ENCODE data around the gene WNT6. TPM values are rescaled to one million over a fixed set of nuclear protein-coding genes. Genes with fewer than 3 reads are reported as not detected.

Gene WNT6
- total RNA-seq, 1 experiment from 2014 or later, result 1.4 TPM

GRCh38 chr2:218850796-218851195 is 8.8 kb upstream of the WNT6 start:
- BruUV-seq (replicated peaks), result no TSS peak
- Histone ChIP-seq H2AFZ (ENCODE audit: low read depth, low read length, poor library complexity, severe bottlenecking) (no peak overlapping the region), H3K36me3 (ENCODE audit: control insufficient read depth in 1 of 2, insufficient read depth in 2 of 2, low read length in 2 of 2) (no peaks in the 10 kb centered on the region), H3K4me2 (ENCODE audit: low read length) (no peak overlapping the region), H3K9me2 (ENCODE audit: insufficient read depth) (no peaks in the 10 kb centered on the region), H3K9me3 (ENCODE audit: control insufficient read depth in 1 of 2, insufficient read depth in 1 of 2, low read depth in 1 of 2, low read length in 2 of 2) (no peaks in the 10 kb centered on the region), H3K4me1 (ENCODE audit: control insufficient read depth in 1 of 2, insufficient read depth in 2 of 2, low read length in 2 of 2) (peaks cover 32 to 67% of the 10 kb centered on the region in 2 experiments), H4K20me1 (ENCODE audit: insufficient read depth) (no peaks in the 10 kb centered on the region), H3K4me3 (replicated peaks in 1 of 2; ENCODE audit: low read depth in 1 of 2, low read length in 2 of 2) (no peak overlapping the region), H3K27ac (ENCODE audit: low read depth, low read length) (no peak overlapping the region; the same call in 1 of the 2 replicates), H3K9ac (ENCODE audit: low read length) (no peak overlapping the region), H3K79me2 (ENCODE audit: insufficient read depth, low read length) (no peaks in the 10 kb centered on the region), H3K27me3 (ENCODE audit: insufficient read depth, low read length) (no peaks in the 10 kb centered on the region)
- ChIA-PET RAD21 (ENCODE audit: low non-redundant PET in 1 of 2, low total read pairs in 2 of 2, uncharacterized antibody in 2 of 2, unreplicated experiment in 2 of 2) (interaction anchor here in 1 of 2 experiments (0.6 kb wide), 1 partner anchor 269 kb away, joined by 3 read pairs; no protein-coding TSS in a partner anchor), CTCF (interaction anchor here (1.0 to 4.3 kb wide), 7 partner anchors 26 to 192 kb away, joined by 3 to 71 read pairs (median 4); partner anchors contain the start of genes BCS1L and ZNF142), POLR2A (interaction anchor here (1.1 kb wide), 1 partner anchor 47 kb away, joined by 3 read pairs; no protein-coding TSS in a partner anchor)
- DNase-seq (ENCODE audit: low read depth, low spot score), result no peak
- ATAC-seq, result no peak
- no peak for TF ChIP-seq RAD21 (IDR thresholded peaks at IDR 0.05; ENCODE audit: low read depth)
- no peak for TF ChIP-seq REST (IDR thresholded peaks at IDR 0.05; ENCODE audit: low read depth)
- TF ChIP-seq ELF1 (IDR thresholded peaks at IDR 0.05; ENCODE audit: borderline replicate concordance, low read depth), result no peak
- no peak for TF ChIP-seq EZH2 (IDR thresholded peaks at IDR 0.05)
- no peak for TF ChIP-seq SP1 (IDR thresholded peaks at IDR 0.05; ENCODE audit: low read depth)
- no peak for TF ChIP-seq CEBPB (IDR thresholded peaks at IDR 0.05; ENCODE audit: low read depth)
- no peak for TF ChIP-seq FOSL1 (IDR thresholded peaks at IDR 0.05; ENCODE audit: low read depth)
- no peak for TF ChIP-seq CBX3 (IDR thresholded peaks at IDR 0.05; ENCODE audit: low read depth)
- no peak for TF ChIP-seq EGR1 (IDR thresholded peaks at IDR 0.05; ENCODE audit: low read depth)
- no peak for TF ChIP-seq YY1 (IDR thresholded peaks at IDR 0.05; ENCODE audit: extremely low read depth, insufficient replicate concordance, low read depth, low read length)
- no peak for TF ChIP-seq SRF (IDR thresholded peaks at IDR 0.05; ENCODE audit: low read depth)
- TF ChIP-seq TCF7L2 (IDR thresholded peaks at IDR 0.05; ENCODE audit: borderline replicate concordance, extremely low read depth, insufficient read depth, insufficient read length), result no peak
- TF ChIP-seq ATF3 (IDR thresholded peaks at IDR 0.05), result no peak
- no peak for TF ChIP-seq MAX (IDR thresholded peaks at IDR 0.05)
- TF ChIP-seq POLR2A (IDR thresholded peaks at IDR 0.05; ENCODE audit: borderline replicate concordance, extremely low read depth, insufficient read depth, insufficient read length), result no peak
- TF ChIP-seq POLR2AphosphoS5 (IDR thresholded peaks at IDR 0.05; ENCODE audit: low read depth, low read length), result no peak
- no peak for TF ChIP-seq JUND (IDR thresholded peaks at IDR 0.05)
- intact Hi-C loops (cut with micrococcal nuclease), result no loop called here

All from HCT116 (cell line).